Measurements from ENCODE around the gene ERC2. TPM values are rescaled to one million over a fixed set of nuclear protein-coding genes. Genes with fewer than 3 reads are reported as not detected.

ERC2 gene
- total and polyA plus RNA-seq, 2 of the 13 experiments (the other 11 are each of a cell fraction or from before 2014, with no cell fraction given): 0.16 to 0.22 TPM

DNA sequence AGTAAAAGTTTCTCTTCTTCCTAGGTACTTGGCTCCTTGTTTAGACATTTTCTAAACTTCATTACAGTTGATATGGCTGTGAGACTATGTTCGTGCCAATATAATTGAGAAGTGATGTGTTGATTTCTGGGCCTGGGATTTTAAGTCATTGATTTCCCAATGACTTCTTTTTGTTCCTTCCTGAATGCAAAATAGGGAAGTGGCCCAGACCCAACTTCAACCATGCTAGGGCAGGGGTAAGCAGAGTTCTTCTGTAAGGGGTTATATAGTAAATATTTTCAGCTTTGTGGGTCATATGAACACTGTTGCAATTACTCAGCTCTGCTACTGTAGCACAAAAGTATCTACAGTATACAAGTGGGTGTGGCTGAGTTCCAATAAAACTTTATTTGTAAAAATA, 661.1 kb downstream of the ERC2 start:
- intact Hi-C loops (cut with micrococcal nuclease; ENCODE audit: unreplicated experiment) (no loop called here), in situ Hi-C loops (cut with HindIII; ENCODE audit: extremely low pct_ligation_motif_present, low pct_unique_long_range_greater_than_20kb) (no loop called here)
- ATAC-seq (no peak), DNase-seq (ENCODE audit: low spot score) (no peak), FAIRE-seq (no peak)
- Histone ChIP-seq H3K36me3 (replicated peaks in 1 of 2; ENCODE audit: control insufficient read depth in 1 of 2, insufficient read depth in 2 of 2, low read length in 2 of 2) (no peaks in the 10 kb centered on the region), H3K27me3 (ENCODE audit: control insufficient read depth in 1 of 2, insufficient read depth in 2 of 2, low read length in 2 of 2) (no peaks in the 10 kb centered on the region), H3K79me2 (ENCODE audit: insufficient read depth, low read length) (no peaks in the 10 kb centered on the region), H2AFZ (ENCODE audit: low read length) (no peak overlapping the region), H3K4me3 (replicated peaks in 1 of 3; ENCODE audit: insufficient read depth in 1 of 3, low read depth in 2 of 3, low read length in 3 of 3) (no peak overlapping the region), H3K9ac (ENCODE audit: insufficient read depth, low read depth, low read length) (no peak overlapping the region), H3K4me2 (ENCODE audit: low read depth, low read length) (no peak overlapping the region), H4K20me1 (ENCODE audit: insufficient read depth, low read length) (no peaks in the 10 kb centered on the region), H3K4me1 (ENCODE audit: insufficient read depth, low read length) (no peaks in the 10 kb centered on the region), H3K27ac (ENCODE audit: extremely low read length, insufficient read depth, low read length) (no peak overlapping the region), H3K9me3 (ENCODE audit: low read length) (no peaks in the 10 kb centered on the region)
- ChIA-PET POLR2A (no interaction called here), CTCF (ENCODE audit: low intra/inter-chr PET ratio, low total read pairs) (no interaction called here)
- TF ChIP-seq, protein P1, sequence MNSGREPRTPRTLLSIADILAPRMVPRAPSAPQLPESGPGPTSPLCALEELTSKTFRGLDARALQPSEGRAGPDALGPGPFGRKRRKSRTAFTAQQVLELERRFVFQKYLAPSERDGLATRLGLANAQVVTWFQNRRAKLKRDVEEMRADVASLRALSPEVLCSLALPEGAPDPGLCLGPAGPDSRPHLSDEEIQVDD (CRISPR knock-in tag; IDR thresholded peaks at IDR 0.05; ENCODE audit: borderline replicate concordance): no peak
- TF ChIP-seq ZNF550 (CRISPR knock-in tag; IDR thresholded peaks at IDR 0.05; ENCODE audit: borderline replicate concordance) (no peak), ZNF710 (CRISPR knock-in tag; IDR thresholded peaks at IDR 0.05; ENCODE audit: borderline replicate concordance) (no peak), ZFP1 (CRISPR knock-in tag; IDR thresholded peaks at IDR 0.05) (no peak)
- TF ChIP-seq, protein P2, sequence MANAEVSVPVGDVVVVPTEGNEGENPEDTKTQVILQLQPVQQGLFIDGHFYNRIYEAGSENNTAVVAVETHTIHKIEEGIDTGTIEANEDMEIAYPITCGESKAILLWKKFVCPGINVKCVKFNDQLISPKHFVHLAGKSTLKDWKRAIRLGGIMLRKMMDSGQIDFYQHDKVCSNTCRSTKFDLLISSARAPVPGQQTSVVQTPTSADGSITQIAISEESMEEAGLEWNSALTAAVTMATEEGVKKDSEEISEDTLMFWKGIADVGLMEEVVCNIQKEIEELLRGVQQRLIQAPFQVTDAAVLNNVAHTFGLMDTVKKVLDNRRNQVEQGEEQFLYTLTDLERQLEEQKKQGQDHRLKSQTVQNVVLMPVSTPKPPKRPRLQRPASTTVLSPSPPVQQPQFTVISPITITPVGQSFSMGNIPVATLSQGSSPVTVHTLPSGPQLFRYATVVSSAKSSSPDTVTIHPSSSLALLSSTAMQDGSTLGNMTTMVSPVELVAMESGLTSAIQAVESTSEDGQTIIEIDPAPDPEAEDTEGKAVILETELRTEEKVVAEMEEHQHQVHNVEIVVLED (CRISPR knock-in tag; IDR thresholded peaks at IDR 0.05; ENCODE audit: borderline replicate concordance): no peak
- BruUV-seq (replicated peaks): no TSS peak
- 0% methylated on average over 1 of the region's 1 CpG for WGBS (ENCODE audit: low lambda C conversion rate)
